Measurements from ENCODE around the gene HRH2. TPM values are rescaled to one million over a fixed set of nuclear protein-coding genes. Genes with fewer than 3 reads are reported as not detected.
A peak's percentile ranks its signal among the peaks of the same experiment; 100 is the strongest.

Gene HRH2
- total and polyA plus RNA-seq, 9 of the 15 experiments (the other 6 are each of a cell fraction or from before 2014, with no cell fraction given), result 0.04 TPM; not detected in 8

- BruUV-seq (replicated peaks), result no TSS peak
- POLR2A ChIA-PET, result interaction anchor here (0.6 to 1.5 kb wide), 4 partner anchors 12 to 604 kb away, joined by 3 to 4 read pairs (median 4); no protein-coding TSS in a partner anchor
- no peak for TF ChIP-seq CREBBP (IDR thresholded peaks at IDR 0.05; ENCODE audit: low read depth, low read length)
- TF ChIP-seq CBFA2T2 (conservative IDR thresholded peaks at IDR 0.05), result no peak
- no peak for TF ChIP-seq ZNF696 (CRISPR knock-in tag; conservative IDR thresholded peaks at IDR 0.05)
- TF ChIP-seq, protein P1, sequence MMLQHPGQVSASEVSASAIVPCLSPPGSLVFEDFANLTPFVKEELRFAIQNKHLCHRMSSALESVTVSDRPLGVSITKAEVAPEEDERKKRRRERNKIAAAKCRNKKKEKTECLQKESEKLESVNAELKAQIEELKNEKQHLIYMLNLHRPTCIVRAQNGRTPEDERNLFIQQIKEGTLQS (IDR thresholded peaks at IDR 0.05), result peak; percentile 38; the same call in 1 of the 2 replicates
- TF ChIP-seq, protein P1 (CRISPR knock-in tag; conservative IDR thresholded peaks at IDR 0.05), result no peak
- TF ChIP-seq ETV5 (CRISPR knock-in tag; IDR thresholded peaks at IDR 0.05; ENCODE audit: low read depth), result no peak
- no peak for TF ChIP-seq RBBP5 (IDR thresholded peaks at IDR 0.05; ENCODE audit: borderline replicate concordance, insufficient read depth, low read length, poor library complexity, severe bottlenecking)
- TF ChIP-seq JUND (IDR thresholded peaks at IDR 0.05; ENCODE audit: borderline replicate concordance, low read depth, low read length), result 0 out of 2 replicates have a peak, but pooled peaks have one; percentile 24
- TF ChIP-seq JUND (tag; IDR thresholded peaks at IDR 0.05; ENCODE audit: borderline replicate concordance, low read depth, low read length), result no peak
- no peak for TF ChIP-seq SAFB2 (IDR thresholded peaks at IDR 0.05; ENCODE audit: borderline replicate concordance, low read depth, low read length, severe bottlenecking)
- TF ChIP-seq FOXA3 (CRISPR knock-in tag; conservative IDR thresholded peaks at IDR 0.05 in 1 of 2, IDR thresholded peaks at IDR 0.05 in 1 of 2), result no peak
- TF ChIP-seq STAT6 (CRISPR knock-in tag; IDR thresholded peaks at IDR 0.05), result no peak
- TF ChIP-seq RAD21 (CRISPR knock-in tag; conservative IDR thresholded peaks at IDR 0.05 in 1 of 2, IDR thresholded peaks at IDR 0.05 in 1 of 2), result peak; percentile 32 to 64
- TF ChIP-seq CEBPB (tag; IDR thresholded peaks at IDR 0.05), result no peak
- TF ChIP-seq GABPB2 (CRISPR knock-in tag; conservative IDR thresholded peaks at IDR 0.05), result no peak
- no peak for TF ChIP-seq POU5F1 (IDR thresholded peaks at IDR 0.05; ENCODE audit: borderline replicate concordance, low read depth, low read length, partially characterized antibody)
These were observed 60.7 kb downstream of the HRH2 start for GRCh38 chr5:175718401-175719108.

More at GRCh38 chr5:175718401-175719108, 60.7 kb downstream of the HRH2 start:
- intact Hi-C loops (cut with micrococcal nuclease) (loop anchor here (2.0 kb wide), 1 partner anchor 184 kb away; no protein-coding TSS in a partner anchor), in situ Hi-C loops (cut with MboI) (no loop called here)
- Histone ChIP-seq H3K27me3 (ENCODE audit: control insufficient read depth in 2 of 2, insufficient read depth in 2 of 2, low read length in 2 of 2) (peaks cover 0 to 8% of the 10 kb centered on the region in 2 experiments; a peak in 1 of 5 replicates), H4K20me1 (replicated peaks; ENCODE audit: control insufficient read depth, insufficient read depth, low read length) (no peaks in the 10 kb centered on the region), H3K4me3 (no peak overlapping the region), H3K4me1 (replicated peaks in 1 of 2; ENCODE audit: control insufficient read depth in 2 of 2, insufficient read depth in 2 of 2, low read length in 2 of 2) (no peaks in the 10 kb centered on the region), H3K79me2 (ENCODE audit: control insufficient read depth, insufficient read depth, low read length) (no peaks in the 10 kb centered on the region), H3K4me2 (ENCODE audit: insufficient read depth, low read length) (no peak overlapping the region), H3K27ac (ENCODE audit: extremely low read depth, low read depth, low read length) (no peak overlapping the region), H3K9me3 (replicated peaks; ENCODE audit: control insufficient read depth, insufficient read depth, low read depth, low read length) (no peaks in the 10 kb centered on the region), H3K36me3 (ENCODE audit: control insufficient read depth, insufficient read depth, low read length) (no peaks in the 10 kb centered on the region), H3K9me1 (ENCODE audit: control insufficient read depth, insufficient read depth, low read length) (no peaks in the 10 kb centered on the region), H2AFZ (ENCODE audit: low read depth, low read length) (no peak overlapping the region), H3K9ac (ENCODE audit: insufficient read depth in 1 of 2, low read depth in 2 of 2, low read length in 2 of 2) (no peak overlapping the region)
- CTCF ChIA-PET (ENCODE audit: low intra/inter-chr PET ratio), result interaction anchor here (0.6 to 2.4 kb wide), 4 partner anchors 11 to 452 kb away, joined by 3 to 39 read pairs (median 4); no protein-coding TSS in a partner anchor
- 0% methylated on average over 8 of the region's 8 CpGs for WGBS (ENCODE audit: insufficient coverage, low coverage, missing lambda C conversion rate)
- DNase-seq (ENCODE audit: extremely low read depth in 1 of 4, low spot score in 3 of 4), result peak; percentile 31 to 58 (median 54)
- peak; percentile 63; the same call in 2 of the 3 replicates for ATAC-seq
- peak; percentile 73 for FAIRE-seq
